Right ventricle myocardium superior (tissue), 1 donor: ENCODE data around the gene PTPRC. TPM values are rescaled to one million over a fixed set of nuclear protein-coding genes. Genes with fewer than 3 reads are reported as not detected.
"Not testable (repeated sequence)": the region's sequence is repeated elsewhere in the genome, so short reads cannot be mapped to it uniquely, and the experiment has no call there.

ENCODE experiments used
- ATAC-seq: fragments of 200-7000 bp; cut with Tn5 transposase; one replicate; pipeline ENCODE4 v1.9.1; 2020; ENCODE audit warnings: mild to moderate bottlenecking; ENCODE audit not compliant: poor library complexity
- DNase-seq: peaks from one replicate; pipeline ENCODE4 v3.0.0-alpha.2; 2020
- intact Hi-C: fragments of 100-400 bp; cut with DNase I; formaldehyde crosslinking; loops from one replicate; pipeline ENCODE4 v1.11.2; 2022
- long read RNA-seq: library from polyadenylated mRNA; unstranded; transcript quantifications from one replicate; pipeline ENCODE4 v2.0.0, GENCODE V29; 2021
- total RNA-seq: library from RNA; stranded (reverse); fragmentation: NEBNext Ultra II Directional; extraction: Animal tissue kit (Norgen Biotek cat#: 25700); gene quantifications from one replicate; pipeline ENCODE4 v1.2.1, GENCODE V29; 2021
- donor health status: DM: no; HTN: yes; CAD: no; lungs with severe emphysema.

PTPRC gene, protein sequence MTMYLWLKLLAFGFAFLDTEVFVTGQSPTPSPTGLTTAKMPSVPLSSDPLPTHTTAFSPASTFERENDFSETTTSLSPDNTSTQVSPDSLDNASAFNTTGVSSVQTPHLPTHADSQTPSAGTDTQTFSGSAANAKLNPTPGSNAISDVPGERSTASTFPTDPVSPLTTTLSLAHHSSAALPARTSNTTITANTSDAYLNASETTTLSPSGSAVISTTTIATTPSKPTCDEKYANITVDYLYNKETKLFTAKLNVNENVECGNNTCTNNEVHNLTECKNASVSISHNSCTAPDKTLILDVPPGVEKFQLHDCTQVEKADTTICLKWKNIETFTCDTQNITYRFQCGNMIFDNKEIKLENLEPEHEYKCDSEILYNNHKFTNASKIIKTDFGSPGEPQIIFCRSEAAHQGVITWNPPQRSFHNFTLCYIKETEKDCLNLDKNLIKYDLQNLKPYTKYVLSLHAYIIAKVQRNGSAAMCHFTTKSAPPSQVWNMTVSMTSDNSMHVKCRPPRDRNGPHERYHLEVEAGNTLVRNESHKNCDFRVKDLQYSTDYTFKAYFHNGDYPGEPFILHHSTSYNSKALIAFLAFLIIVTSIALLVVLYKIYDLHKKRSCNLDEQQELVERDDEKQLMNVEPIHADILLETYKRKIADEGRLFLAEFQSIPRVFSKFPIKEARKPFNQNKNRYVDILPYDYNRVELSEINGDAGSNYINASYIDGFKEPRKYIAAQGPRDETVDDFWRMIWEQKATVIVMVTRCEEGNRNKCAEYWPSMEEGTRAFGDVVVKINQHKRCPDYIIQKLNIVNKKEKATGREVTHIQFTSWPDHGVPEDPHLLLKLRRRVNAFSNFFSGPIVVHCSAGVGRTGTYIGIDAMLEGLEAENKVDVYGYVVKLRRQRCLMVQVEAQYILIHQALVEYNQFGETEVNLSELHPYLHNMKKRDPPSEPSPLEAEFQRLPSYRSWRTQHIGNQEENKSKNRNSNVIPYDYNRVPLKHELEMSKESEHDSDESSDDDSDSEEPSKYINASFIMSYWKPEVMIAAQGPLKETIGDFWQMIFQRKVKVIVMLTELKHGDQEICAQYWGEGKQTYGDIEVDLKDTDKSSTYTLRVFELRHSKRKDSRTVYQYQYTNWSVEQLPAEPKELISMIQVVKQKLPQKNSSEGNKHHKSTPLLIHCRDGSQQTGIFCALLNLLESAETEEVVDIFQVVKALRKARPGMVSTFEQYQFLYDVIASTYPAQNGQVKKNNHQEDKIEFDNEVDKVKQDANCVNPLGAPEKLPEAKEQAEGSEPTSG (N-terminal part only)
- total RNA-seq: 7.2 TPM
- long read RNA-seq, full-length matches to known transcripts: 1 of 2 reads
- long read RNA-seq, partial matches to known transcripts: 1 of 2 reads
- long read RNA-seq, other reads (novel, unspliced or antisense): 0 of 2 reads

DNA sequence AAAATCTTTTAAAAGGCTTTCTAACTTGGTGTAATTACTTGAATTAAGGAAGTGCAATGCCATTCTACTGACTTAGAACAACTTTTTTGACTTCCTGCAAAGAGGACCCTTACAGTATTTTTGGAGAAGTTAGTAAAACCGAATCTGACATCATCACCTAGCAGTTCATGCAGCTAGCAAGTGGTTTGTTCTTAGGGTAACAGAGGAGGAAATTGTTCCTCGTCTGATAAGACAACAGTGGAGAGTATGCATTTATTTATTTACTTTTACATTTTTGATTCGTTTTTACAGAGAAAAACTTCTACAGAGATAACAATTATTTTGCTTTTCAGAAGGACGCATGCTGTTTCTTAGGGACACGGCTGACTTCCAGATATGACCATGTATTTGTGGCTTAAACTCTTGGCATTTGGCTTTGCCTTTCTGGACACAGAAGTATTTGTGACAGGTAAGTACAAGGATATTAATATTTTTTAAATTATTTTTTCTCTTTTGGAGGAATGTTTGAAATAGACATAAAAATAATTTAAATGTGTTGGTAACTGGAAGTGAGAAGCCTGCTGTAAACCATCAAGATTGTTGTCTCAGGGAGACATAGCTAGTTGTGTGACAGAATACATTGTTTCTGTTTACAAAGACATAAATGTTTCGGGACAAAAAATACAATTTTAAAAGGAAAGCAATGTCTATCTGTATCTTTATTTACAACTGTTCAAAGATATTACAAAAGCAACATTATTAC lies at the start of gene PTPRC:
Gene PTPRC (plus strand): TSS at position 147 of the 742 bp plus-strand sequence. CDS start 229 bp downstream, at position 376.
- no peak for DNase-seq
- intact Hi-C loops: no loop called here
- peak; percentile 78 for ATAC-seq

DNA sequence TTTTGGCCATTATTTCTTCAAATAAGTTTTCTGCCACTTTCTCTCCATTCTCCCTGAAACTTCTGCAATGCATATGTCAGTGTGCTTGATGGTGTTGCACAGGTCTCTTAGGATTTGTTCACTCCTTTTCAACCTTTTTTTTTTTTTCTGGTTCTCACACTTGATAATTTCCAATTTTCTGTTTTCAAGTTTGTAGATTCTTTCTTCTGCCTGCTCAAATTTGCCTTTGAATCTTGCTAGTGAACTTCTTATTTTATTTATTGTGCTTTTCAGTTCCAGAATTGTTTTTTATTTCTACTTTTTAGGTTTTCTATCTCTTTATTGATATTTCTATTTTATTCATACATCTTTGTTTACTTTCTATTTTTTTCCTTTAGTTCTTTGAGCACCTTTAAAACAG lies 48.4 kb upstream of the PTPRC start:
- intact Hi-C loops: no loop called here
- ATAC-seq (no peak), DNase-seq (no peak)

DNA sequence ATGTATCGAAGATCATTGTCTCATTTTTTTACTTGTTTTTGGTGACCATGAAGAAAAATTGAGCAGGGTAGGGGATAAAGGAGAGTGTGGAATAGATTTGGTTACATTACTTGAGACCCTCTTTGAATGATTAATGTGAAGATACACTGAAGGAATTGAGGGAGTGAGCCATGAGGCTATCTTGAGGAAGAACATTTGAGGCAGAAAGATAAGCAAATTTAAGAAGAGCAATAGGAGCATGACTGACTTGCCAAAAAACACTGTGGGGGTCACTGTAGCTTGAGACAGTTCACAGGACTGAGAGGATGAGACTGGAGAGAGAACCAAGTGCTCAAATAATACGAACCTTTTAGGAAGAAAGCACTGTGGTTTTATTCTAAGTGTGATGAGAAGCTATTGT lies 43.1 kb upstream of the PTPRC start:
- intact Hi-C loops: no loop called here
- DNase-seq (no peak), ATAC-seq (no peak)

DNA sequence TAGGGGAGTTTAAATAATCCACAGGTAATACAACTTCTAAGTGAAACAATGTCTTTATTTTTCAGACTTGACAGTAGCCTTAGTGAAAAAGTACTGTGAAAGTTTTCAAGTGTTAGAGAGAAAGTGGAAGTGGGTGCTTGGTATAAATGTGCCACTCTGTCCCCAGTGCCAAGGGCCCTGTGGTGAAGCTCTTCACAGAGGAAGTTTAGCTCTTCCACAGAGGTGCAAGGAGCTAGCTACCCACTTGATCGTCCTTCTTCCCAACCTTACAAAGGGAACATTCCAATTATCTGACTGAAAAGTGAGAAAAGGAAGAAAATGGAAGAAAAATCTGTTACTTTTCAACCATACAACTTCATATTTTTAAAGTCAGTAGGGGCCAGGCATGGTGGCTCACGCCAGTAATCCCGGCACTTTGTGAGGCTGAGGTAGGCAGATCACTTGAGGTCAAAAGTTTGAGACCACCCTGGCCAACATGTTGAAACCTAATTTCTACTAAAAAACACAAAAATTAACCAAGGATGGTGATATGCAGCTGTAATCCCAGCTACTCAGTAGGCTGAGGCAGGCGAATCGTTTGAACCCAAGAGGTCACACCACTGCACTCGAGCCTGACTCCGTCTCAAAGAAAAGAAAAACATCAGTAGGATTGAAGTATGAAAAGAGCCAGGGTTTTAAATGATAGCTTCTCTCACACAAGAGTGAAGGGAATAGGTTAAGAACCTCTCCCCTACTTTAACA lies 41.0 kb upstream of the PTPRC start:
- DNase-seq (no peak), ATAC-seq (no peak)
- intact Hi-C loops: no loop called here

DNA sequence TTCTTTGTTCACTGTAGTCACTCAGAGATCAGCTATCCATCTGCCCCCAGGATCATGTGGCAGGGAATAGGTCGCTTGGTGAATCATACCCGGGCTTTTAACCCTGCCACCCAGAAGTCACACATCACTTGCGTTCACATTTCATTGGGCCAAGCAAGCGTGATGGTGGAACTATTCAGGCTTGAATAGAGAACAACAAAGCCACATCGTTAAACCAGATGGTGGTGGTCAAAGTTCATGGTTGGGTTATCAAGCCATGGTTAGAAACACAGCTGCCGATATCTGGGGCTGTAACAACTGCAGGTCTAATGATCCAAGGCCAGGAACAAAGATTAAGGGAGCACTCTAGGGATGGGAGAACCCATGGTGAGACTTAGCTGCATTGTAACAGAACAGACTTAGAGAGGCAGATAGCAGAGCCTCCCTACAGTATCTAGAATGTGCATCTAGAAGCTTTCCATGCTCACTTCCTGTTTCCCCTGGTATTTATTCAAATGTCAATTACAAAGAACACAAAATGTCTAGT lies 40.0 kb upstream of the PTPRC start:
- ATAC-seq: no peak
- intact Hi-C loops: no loop called here
- no peak for DNase-seq

DNA sequence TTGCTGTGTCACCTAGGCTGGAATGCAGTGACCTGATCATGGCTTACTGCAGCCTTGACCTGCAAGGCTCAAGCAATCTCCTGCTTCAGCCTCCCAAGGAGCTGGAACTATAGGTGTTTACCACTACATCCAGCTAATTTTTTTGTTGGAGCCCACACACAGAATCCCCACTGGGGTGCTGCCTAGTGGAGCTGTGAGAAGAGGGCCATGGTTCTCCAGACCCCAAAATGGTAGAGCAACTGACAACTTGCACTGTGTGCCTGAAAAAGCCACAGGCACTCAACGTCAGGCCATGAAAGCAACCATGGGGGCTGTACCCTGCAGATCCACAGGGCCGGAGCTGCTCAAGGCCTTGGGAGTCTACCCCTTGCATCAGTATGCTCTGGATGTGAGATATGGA lies 39.1 kb upstream of the PTPRC start:
- intact Hi-C loops: no loop called here
- ATAC-seq (no peak), DNase-seq (no peak)

DNA sequence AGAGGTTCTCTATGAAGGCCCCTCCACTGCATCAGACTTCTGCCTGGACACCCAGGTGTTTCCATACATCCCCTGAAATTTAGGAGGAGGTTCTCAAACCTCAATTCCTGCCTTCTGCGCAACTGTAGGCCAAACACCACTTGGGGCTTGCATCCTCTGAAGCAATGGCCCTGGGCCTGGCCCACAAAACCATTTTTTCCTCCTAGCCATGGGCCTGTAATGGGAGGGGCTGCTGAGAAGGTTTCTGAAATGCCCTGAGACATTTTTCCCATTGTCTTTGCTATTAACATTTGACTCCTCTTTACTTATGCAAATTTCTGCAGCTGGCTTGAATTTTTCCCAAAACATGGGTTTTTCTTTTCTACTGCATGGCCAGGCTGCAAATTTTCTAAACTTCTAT lies 37.9 kb upstream of the PTPRC start:
- ATAC-seq (no peak), DNase-seq (no peak)
- intact Hi-C loops: no loop called here

DNA sequence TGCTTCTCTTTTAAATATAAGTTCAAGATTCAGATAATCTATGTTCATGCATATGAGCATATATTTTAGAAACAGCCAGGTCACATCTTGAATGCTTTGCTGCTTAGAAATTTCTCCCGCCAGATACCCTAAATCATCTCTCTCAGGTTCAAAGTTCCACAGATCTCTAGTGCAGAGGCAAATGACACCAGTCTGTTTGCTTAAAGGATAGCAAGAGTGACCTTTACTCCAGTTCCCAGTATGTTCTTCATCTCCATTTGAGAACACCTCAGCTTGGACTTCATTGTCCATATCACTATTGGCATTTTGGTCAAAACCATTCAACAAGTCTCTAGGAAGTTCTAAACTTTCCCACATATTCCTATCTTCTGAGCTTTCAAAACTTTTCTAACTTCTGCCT lies 37.5 kb upstream of the PTPRC start:
- DNase-seq, intact Hi-C loops, ATAC-seq: not testable (repeated sequence)

DNA sequence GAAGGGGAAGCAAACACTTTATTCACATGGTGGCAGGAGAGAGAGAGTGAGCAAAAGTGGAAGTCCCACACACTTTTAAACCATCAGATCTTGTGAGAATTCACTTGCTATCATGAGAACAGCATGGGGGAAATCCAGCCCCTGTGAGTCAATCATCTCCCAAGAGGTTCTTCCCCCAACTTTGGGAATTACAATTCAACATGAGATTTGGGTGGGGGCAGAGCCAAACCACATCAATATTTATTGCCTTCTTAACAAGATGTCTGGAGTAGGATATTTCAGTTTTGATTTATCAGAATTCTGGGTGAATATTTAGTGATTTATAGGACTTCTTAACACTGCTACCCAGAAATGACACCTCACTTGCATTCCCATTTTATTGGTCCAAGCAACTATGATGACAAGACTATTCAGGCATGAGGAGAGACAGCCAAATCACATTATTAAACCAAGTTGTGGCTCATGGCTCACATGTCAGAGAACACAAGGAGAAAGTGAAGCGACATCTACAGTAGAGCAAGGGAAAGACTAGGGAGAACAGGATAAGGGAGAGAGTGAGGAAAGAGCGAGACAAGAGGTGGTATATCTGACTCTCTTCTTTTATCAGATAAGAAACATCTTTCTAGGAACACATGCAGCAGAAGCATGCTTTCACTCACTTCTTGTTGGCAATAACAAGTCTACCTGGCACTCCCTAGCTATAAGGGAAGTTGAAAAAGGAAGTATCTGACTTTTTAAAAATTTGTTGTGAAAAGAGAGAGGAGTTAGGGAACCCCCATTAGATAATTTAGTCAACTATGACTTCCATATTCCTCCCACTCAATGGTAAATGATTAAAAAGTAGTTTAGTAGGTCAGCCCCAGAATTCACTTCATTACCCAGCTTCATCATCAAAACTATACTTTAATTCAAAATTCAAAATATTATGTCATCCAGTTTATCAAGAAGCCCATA lies 36.6 kb upstream of the PTPRC start:
- intact Hi-C loops: no loop called here
- ATAC-seq (no peak), DNase-seq (no peak)

DNA sequence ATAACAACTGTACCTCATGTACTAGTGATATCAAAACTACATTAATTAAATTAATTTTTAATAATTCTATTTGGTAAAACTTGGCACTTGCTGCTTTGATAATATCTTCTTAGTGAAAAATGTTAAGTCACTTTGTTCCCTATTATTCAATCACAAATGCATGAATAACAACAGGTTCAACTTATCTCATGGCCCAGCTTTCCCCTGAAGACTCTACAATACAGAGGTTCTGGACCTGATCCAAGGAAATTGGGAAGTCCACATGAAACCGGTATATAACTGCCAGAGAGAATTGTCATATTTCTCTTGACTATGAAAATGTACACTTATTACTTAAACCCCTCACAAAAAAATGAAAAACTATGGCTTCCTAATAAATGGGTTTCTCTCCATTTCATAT lies 33.9 kb upstream of the PTPRC start:
- no peak for ATAC-seq
- intact Hi-C loops: no loop called here
- DNase-seq: no peak

DNA sequence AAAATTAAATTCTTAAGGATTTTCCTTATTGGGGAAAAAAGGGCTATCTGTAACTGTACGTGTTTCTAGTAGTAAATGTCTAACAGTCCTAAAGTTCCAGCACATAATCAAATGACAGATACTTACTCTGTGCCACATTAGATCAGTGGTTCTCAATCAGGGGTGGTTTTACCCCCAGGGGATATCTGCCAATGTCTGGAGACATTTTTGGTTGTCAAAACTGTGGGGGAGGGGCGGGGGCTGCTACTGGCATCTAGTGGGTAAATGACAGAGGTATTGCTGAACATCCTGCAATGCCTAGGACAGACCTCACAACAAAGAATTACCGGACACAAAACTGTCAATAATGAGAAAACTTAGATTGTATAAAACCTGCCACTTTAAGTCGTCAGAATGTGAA lies 33.4 kb upstream of the PTPRC start:
- ATAC-seq: no peak
- intact Hi-C loops: no loop called here
- DNase-seq: no peak

DNA sequence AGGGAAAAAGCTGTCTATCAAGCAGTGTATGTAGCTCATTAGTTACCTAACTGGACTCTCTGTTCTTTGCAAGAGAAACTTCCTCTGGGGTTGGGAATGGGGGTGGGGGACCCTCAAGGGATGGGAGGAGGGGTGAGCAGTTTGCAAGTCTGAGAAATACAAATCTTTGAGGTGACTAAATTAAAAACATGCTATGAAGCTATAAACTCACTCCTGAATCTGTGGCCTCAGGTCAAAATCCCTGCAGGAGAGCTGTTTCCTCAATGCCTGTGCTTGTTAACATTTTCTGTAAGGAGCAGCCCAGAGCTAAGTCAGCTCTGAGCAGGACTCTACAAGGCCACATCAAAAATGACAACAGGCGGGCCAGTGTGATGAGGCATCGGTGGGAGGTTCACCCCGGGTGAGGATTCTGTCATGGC lies 32.8 kb upstream of the PTPRC start:
- ATAC-seq (no peak), DNase-seq (no peak)

DNA sequence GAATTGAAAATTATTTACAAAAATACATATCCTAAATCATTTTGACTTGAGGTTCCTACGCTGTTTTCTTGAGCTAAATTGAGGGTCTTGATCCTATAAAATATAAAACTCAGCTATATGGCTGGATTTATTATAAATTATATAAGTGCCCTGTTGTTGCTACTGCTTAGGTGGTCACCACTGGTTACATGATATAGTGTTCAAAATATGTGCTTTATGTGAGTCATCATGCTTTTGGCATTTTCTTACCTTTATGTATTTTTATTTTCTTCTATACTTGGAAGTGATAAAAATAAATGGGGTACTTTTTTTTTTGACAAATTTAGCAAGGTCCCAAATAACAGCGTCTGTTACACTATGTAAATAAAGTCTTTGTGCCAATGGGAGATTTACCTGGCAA lies 31.1 kb upstream of the PTPRC start:
- DNase-seq (no peak), ATAC-seq (no peak)
- intact Hi-C loops: no loop called here

More for the DNA sequence above, 32.8 kb upstream of the PTPRC start:
- intact Hi-C loops: no loop called here

DNA sequence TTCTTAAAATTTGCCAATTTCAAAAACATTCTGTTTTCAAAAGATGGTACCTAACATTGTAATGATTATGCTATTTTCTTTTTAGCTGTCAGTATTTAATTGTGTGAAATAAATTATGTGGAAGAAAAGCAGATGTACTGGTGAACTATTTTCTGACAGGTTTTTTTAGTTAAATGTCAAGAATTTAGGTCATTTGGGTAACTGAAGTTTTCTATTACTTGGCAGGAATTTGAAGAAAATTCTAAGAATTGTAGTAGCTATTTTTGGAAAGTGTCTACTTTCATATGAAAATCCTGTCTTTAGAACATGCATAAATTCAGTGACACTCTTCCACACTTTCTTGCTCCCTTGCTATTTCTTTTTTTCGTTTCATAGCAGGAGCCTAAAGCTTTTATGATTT lies 28.5 kb upstream of the PTPRC start:
- DNase-seq (no peak), ATAC-seq (no peak)
- intact Hi-C loops: no loop called here

DNA sequence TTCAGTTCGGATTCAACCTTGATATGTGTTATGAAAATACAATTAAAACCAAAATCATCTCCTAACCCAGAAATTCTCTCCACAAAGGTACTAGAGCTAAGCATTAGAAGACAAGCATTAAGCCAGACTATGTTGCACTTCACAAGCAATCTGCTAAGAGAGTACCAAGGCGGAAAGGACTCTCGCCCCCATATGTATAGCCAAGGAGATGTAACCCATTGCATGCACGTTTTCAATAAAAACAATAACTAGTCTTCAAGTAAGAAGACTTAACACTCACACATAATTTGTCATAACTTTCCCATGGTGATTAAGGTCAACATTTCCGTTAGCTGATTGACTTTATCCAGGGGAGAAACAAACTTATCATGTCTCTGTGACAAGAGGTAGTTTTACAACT lies 27.6 kb upstream of the PTPRC start:
- no peak for DNase-seq
- ATAC-seq: no peak
- intact Hi-C loops: no loop called here

DNA sequence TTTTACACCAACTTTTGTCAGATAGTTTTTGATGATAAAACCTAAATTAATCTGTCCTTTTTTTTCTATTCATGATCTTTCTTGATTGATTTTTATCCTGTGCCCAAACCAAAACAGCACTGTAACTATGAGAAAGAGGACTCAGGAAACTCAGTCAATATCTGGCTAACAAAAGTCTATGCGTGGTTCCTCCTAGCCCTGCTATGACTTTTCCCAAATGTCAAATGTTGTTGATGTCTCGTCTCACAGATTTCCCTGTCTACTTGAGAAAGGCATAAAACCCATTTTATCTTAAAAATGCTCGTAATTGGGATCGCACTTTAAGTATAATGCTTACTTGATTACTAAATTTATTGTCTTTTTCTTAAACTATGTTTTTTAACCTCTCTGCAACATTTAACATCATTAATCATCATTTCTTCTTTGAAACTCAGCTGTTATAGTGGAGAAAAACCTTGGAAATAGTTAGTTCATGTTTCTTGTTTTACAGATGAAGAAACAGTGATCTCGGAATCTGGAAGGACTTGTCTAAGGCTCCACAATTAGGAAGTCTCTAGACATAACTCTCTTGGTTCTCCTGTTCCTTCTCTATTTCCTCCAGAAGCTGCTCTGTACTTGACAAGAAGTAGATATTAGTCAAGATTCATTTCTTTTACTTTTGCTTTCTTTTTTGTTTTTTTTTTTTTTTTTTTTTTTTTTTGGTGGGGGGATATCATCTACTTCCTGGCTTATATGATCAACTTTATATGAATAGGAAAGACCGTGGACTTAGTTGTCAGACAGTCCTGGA lies 26.2 kb upstream of the PTPRC start:
- no peak for ATAC-seq
- intact Hi-C loops: no loop called here
- DNase-seq: no peak
